ENCODE measurements around the gene HDDC3. TPM values are rescaled to one million over a fixed set of nuclear protein-coding genes. Genes with fewer than 3 reads are reported as not detected.

HDDC3 gene
- total and polyA plus RNA-seq, 9 of the 15 experiments (the other 6 are each of a cell fraction or from before 2014, with no cell fraction given), result 14.9 to 55.8 (median 36.9) TPM

DNA sequence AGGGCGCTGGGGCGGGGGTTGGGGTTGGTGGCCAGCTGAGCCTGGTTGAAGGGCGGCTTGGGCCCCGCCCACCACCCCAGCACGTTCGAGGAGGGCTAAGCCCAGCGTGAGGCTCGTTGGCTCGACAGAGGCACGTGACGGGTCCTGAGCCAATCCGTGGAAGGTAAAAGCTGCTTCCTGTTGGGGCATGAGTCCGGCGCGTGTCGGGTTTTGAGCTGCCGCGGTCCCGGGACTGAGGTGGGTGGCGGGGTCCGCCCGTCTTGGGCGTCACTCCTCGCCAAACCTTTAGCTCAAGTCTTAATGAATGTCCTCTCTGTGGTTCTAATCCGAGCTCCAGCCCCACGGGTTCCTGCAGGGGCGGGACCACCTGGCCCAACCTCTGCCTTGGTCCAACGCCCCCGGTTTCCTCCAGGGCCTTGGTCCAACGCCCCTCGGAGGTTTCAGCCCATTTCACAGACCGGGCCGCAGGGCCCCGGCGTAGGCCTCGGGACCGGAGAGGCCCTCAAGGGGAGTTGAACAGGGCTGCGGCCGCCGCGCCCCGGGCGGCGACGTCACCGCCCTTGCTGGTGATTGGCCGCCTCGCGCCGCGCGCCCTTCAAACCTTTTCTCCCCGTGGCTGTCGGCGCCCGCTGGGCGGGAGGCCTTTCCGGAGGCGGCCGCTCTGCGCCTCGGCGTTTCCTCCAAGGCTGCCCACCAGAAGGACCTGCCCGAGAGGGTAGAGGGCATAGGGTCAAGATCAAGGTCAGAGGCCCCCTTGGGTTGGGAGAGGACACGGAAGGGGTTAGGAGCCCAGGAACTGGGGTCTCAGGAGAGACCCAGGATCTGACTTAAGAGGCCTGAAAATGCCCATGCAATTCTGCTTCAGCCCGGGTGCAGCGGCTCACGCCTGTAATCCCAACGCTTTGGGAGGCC is 22.6 kb upstream of the HDDC3 start, which contains the start of gene RCCD1 (continued):
- TF ChIP-seq, protein P1, sequence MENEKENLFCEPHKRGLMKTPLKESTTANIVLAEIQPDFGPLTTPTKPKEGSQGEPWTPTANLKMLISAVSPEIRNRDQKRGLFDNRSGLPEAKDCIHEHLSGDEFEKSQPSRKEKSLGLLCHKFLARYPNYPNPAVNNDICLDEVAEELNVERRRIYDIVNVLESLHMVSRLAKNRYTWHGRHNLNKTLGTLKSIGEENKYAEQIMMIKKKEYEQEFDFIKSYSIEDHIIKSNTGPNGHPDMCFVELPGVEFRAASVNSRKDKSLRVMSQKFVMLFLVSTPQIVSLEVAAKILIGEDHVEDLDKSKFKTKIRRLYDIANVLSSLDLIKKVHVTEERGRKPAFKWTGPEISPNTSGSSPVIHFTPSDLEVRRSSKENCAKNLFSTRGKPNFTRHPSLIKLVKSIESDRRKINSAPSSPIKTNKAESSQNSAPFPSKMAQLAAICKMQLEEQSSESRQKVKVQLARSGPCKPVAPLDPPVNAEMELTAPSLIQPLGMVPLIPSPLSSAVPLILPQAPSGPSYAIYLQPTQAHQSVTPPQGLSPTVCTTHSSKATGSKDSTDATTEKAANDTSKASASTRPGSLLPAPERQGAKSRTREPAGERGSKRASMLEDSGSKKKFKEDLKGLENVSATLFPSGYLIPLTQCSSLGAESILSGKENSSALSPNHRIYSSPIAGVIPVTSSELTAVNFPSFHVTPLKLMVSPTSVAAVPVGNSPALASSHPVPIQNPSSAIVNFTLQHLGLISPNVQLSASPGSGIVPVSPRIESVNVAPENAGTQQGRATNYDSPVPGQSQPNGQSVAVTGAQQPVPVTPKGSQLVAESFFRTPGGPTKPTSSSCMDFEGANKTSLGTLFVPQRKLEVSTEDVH (IDR thresholded peaks at IDR 0.05; ENCODE audit: low read depth, partially characterized antibody), result peak; percentile 51
- no peak for TF ChIP-seq MED1 (CRISPR knock-in tag; IDR thresholded peaks at IDR 0.05; ENCODE audit: borderline replicate concordance)
- peak; percentile 76 for TF ChIP-seq CREM (IDR thresholded peaks at IDR 0.05; ENCODE audit: low read depth)
- TF ChIP-seq RBFOX2 (IDR thresholded peaks at IDR 0.05; ENCODE audit: low read depth, low read length), result peak; percentile 97
- TF ChIP-seq, protein P2, sequence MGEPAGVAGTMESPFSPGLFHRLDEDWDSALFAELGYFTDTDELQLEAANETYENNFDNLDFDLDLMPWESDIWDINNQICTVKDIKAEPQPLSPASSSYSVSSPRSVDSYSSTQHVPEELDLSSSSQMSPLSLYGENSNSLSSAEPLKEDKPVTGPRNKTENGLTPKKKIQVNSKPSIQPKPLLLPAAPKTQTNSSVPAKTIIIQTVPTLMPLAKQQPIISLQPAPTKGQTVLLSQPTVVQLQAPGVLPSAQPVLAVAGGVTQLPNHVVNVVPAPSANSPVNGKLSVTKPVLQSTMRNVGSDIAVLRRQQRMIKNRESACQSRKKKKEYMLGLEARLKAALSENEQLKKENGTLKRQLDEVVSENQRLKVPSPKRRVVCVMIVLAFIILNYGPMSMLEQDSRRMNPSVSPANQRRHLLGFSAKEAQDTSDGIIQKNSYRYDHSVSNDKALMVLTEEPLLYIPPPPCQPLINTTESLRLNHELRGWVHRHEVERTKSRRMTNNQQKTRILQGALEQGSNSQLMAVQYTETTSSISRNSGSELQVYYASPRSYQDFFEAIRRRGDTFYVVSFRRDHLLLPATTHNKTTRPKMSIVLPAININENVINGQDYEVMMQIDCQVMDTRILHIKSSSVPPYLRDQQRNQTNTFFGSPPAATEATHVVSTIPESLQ (CRISPR knock-in tag; IDR thresholded peaks at IDR 0.05), result peak; percentile 98
- TF ChIP-seq YBX1 (IDR thresholded peaks at IDR 0.05), result no peak
- peak; percentile 65 for TF ChIP-seq POLR2B (IDR thresholded peaks at IDR 0.05; ENCODE audit: low read depth, partially characterized antibody)
- no peak for TF ChIP-seq MCM3 (IDR thresholded peaks at IDR 0.05)
- peak; percentile 100 for TF ChIP-seq ZFX (CRISPR knock-in tag; IDR thresholded peaks at IDR 0.05)
- peak; percentile 88 for TF ChIP-seq MAX (CRISPR knock-in tag; IDR thresholded peaks at IDR 0.05)
- TF ChIP-seq, protein P3, sequence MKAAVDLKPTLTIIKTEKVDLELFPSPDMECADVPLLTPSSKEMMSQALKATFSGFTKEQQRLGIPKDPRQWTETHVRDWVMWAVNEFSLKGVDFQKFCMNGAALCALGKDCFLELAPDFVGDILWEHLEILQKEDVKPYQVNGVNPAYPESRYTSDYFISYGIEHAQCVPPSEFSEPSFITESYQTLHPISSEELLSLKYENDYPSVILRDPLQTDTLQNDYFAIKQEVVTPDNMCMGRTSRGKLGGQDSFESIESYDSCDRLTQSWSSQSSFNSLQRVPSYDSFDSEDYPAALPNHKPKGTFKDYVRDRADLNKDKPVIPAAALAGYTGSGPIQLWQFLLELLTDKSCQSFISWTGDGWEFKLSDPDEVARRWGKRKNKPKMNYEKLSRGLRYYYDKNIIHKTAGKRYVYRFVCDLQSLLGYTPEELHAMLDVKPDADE (conservative IDR thresholded peaks at IDR 0.05; ENCODE audit: control insufficient read depth, low read depth, low read length), result peak; percentile 61
- TF ChIP-seq THAP12 (CRISPR knock-in tag; IDR thresholded peaks at IDR 0.05), result peak; percentile 70; the same call in 1 of the 2 replicates
- peak; percentile 1; the same call in 1 of the 2 replicates for TF ChIP-seq MAFK (IDR thresholded peaks at IDR 0.05; ENCODE audit: low read length)
- TF ChIP-seq ID3 (CRISPR knock-in tag; IDR thresholded peaks at IDR 0.05), result no peak
- TF ChIP-seq ID3 (tag; IDR thresholded peaks at IDR 0.05), result peak; percentile 92
- 0 out of 2 replicates have a peak, but pooled peaks have one; percentile 17 for TF ChIP-seq CEBPG (CRISPR knock-in tag; IDR thresholded peaks at IDR 0.05)
- no peak for TF ChIP-seq CEBPG (tag; conservative IDR thresholded peaks at IDR 0.05 in 1 of 2, IDR thresholded peaks at IDR 0.05 in 1 of 2)
- TF ChIP-seq ZNF408 (CRISPR knock-in tag; IDR thresholded peaks at IDR 0.05; ENCODE audit: low read depth), result no peak
